CD4-positive, alpha-beta T cell treated with Interferon alpha-2 for 1 hour (primary cell): ENCODE data around the gene SMIM32.

Experiments
- DNase-seq, 2 donors: peaks; one replicate each; pipeline ENCODE4 v3.0.0-alpha.2; 2020 to 2022

SMIM32 gene

GRCh38 chr5:136192526-136193321 lies at the start of gene SMIM32:
TSS of gene SMIM32 (minus strand) at chr5:136193162. CDS start at chr5:136192524, 638 bp downstream.
- no peak for DNase-seq

GRCh38 chr5:136242611-136243010 lies 49.6 kb upstream of the SMIM32 start:
- DNase-seq = no peak

- no peak for DNase-seq
These were observed 49.2 kb upstream of the SMIM32 start for GRCh38 chr5:136242136-136242535.

- DNase-seq = no peak
These were observed 47.9 kb upstream of the SMIM32 start for GRCh38 chr5:136240894-136241293.

GRCh38 chr5:136236479-136237083 lies 43.6 kb upstream of the SMIM32 start:
- no peak for DNase-seq

- no peak for DNase-seq
These were observed 42.4 kb upstream of the SMIM32 start for GRCh38 chr5:136235321-136235720.

GRCh38 chr5:136232316-136232715 lies 39.4 kb upstream of the SMIM32 start:
- DNase-seq = no peak

GRCh38 chr5:136230176-136230575 lies 37.2 kb upstream of the SMIM32 start:
- DNase-seq = no peak

- no peak for DNase-seq
These were observed 35.3 kb upstream of the SMIM32 start for GRCh38 chr5:136228136-136228757.

- DNase-seq = no peak
These were observed 33.4 kb upstream of the SMIM32 start for GRCh38 chr5:136226401-136226800.

GRCh38 chr5:136225796-136226195 lies 32.8 kb upstream of the SMIM32 start:
- DNase-seq = no peak

- DNase-seq = no peak
These were observed 29.7 kb upstream of the SMIM32 start for GRCh38 chr5:136222580-136223235.

- no peak for DNase-seq
These were observed 28.4 kb upstream of the SMIM32 start for GRCh38 chr5:136221340-136221739.

GRCh38 chr5:136216230-136216629 lies 23.3 kb upstream of the SMIM32 start:
- no peak for DNase-seq

GRCh38 chr5:136215812-136216211 lies 22.9 kb upstream of the SMIM32 start:
- DNase-seq = no peak

- DNase-seq = no peak
These were observed 21.0 kb upstream of the SMIM32 start for GRCh38 chr5:136213919-136214493.

GRCh38 chr5:136212252-136212721 lies 19.3 kb upstream of the SMIM32 start:
- DNase-seq = peak; percentile 20 to 39

GRCh38 chr5:136211282-136212040 lies 18.5 kb upstream of the SMIM32 start:
- DNase-seq = no peak

GRCh38 chr5:136210259-136210658 lies 17.3 kb upstream of the SMIM32 start:
- no peak for DNase-seq

GRCh38 chr5:136209346-136209910 lies 16.5 kb upstream of the SMIM32 start:
- DNase-seq = no peak

GRCh38 chr5:136208916-136209315 lies 16.0 kb upstream of the SMIM32 start:
- DNase-seq = no peak

- DNase-seq = no peak
These were observed 14.7 kb upstream of the SMIM32 start for GRCh38 chr5:136207631-136208030.
